Calu3 (cell line): ENCODE data around the gene ROCK2. TPM values are rescaled to one million over a fixed set of nuclear protein-coding genes. Genes with fewer than 3 reads are reported as not detected.

Experiments
- BruUV-seq: library from RNA; stranded (reverse); fragments of 400-500 nt; replicated peaks from 2 replicates; lab custom pipeline; 2021; lab: Mats Ljungman, UMichigan
- CTCF ChIA-PET: fragments of 300-600 bp; sonication (Branson Sonifier 250); formaldehyde crosslinking; loops from one replicate; lab custom pipeline; 2022; ENCODE audit warnings: antibody characterized with exemption; lab: Charles Lee
- DNase-seq: peaks from one replicate; pipeline ENCODE4 v3.0.0; 2022
- H3K27ac Mint-ChIP-seq: one replicate; pipeline ENCODE4 v1.8.0; 2022; ENCODE audit warnings: mixed read lengths; ENCODE audit not compliant: unreplicated experiment
- H3K27me3 Mint-ChIP-seq: one replicate; pipeline ENCODE4 v1.8.0; 2022; ENCODE audit warnings: mixed read lengths; ENCODE audit not compliant: unreplicated experiment
- H3K36me3 Mint-ChIP-seq: one replicate; pipeline ENCODE4 v1.8.0; 2022; ENCODE audit warnings: mild to moderate bottlenecking, moderate library complexity, mixed read lengths; ENCODE audit not compliant: insufficient read depth, unreplicated experiment
- H3K4me1 Mint-ChIP-seq: one replicate; pipeline ENCODE4 v1.8.0; 2022; ENCODE audit warnings: mild to moderate bottlenecking, low read depth, mixed read lengths; ENCODE audit not compliant: unreplicated experiment
- H3K4me3 Mint-ChIP-seq: one replicate; pipeline ENCODE4 v1.8.0; 2022; ENCODE audit warnings: mild to moderate bottlenecking, low read depth, moderate library complexity, mixed read lengths; ENCODE audit not compliant: unreplicated experiment
- H3K9me3 Mint-ChIP-seq: one replicate; pipeline ENCODE4 v1.8.0; 2022; ENCODE audit warnings: low read depth, mixed read lengths; ENCODE audit not compliant: unreplicated experiment
- CTCF ChIP-seq: fragments of 200-600 bp; IDR thresholded peaks from one replicate; pipeline ENCODE4 v1.8.0; 2022; ENCODE audit warnings: antibody characterized with exemption; ENCODE audit not compliant: unreplicated experiment
- intact Hi-C: fragments of 100-400 bp; cut with micrococcal nuclease; formaldehyde crosslinking; loops from one replicate; pipeline ENCODE4 v1.10.0; 2022; ENCODE audit not compliant: unreplicated experiment
- total RNA-seq: library from RNA; stranded (reverse); gene quantifications from 2 replicates; pipeline ENCODE4 v1.2.3, GENCODE V29; 2022

Gene ROCK2
- total RNA-seq, 1 experiment from 2014 or later, result 35.3 TPM

- CTCF ChIA-PET, result interaction anchor here (0.6 kb wide), 1 partner anchor 33 kb away, joined by 6 read pairs; no protein-coding TSS in a partner anchor
- intact Hi-C loops, result no loop called here
- Mint-ChIP-seq H3K4me1 (peaks cover 6% of the 10 kb centered on the region), H3K27ac (no peak overlapping the region), H3K36me3 (no peaks in the 10 kb centered on the region), H3K4me3 (no peak overlapping the region), H3K27me3 (no peaks in the 10 kb centered on the region), H3K9me3 (no peaks in the 10 kb centered on the region)
- BruUV-seq, result no TSS peak
- no peak for TF ChIP-seq CTCF
- no peak for DNase-seq
Observed at GRCh38 chr2:11239666-11240462, 104.6 kb downstream of the ROCK2 start.

GRCh38 chr2:11239147-11239546 lies 105.3 kb downstream of the ROCK2 start:
- intact Hi-C loops, result no loop called here
- no peak for TF ChIP-seq CTCF
- no peak for DNase-seq
- CTCF ChIA-PET, result no interaction called here
- Mint-ChIP-seq H3K27ac (no peak overlapping the region), H3K9me3 (no peaks in the 10 kb centered on the region), H3K4me1 (peaks cover 6% of the 10 kb centered on the region), H3K36me3 (no peaks in the 10 kb centered on the region), H3K4me3 (no peak overlapping the region), H3K27me3 (no peaks in the 10 kb centered on the region)
- no TSS peak for BruUV-seq

- Mint-ChIP-seq H3K27me3 (no peaks in the 10 kb centered on the region), H3K9me3 (no peaks in the 10 kb centered on the region), H3K27ac (no peak overlapping the region), H3K4me1 (peaks cover 6% of the 10 kb centered on the region), H3K4me3 (no peak overlapping the region), H3K36me3 (no peaks in the 10 kb centered on the region)
- BruUV-seq, result no TSS peak
- TF ChIP-seq CTCF, result no peak
- DNase-seq, result no peak
- intact Hi-C loops, result no loop called here
- CTCF ChIA-PET, result no interaction called here
Observed at GRCh38 chr2:11237122-11237521, 107.3 kb downstream of the ROCK2 start.

GRCh38 chr2:11236335-11236734 lies 108.1 kb downstream of the ROCK2 start:
- CTCF ChIA-PET, result no interaction called here
- Mint-ChIP-seq H3K27me3 (no peaks in the 10 kb centered on the region), H3K27ac (no peak overlapping the region), H3K9me3 (no peaks in the 10 kb centered on the region), H3K4me3 (no peak overlapping the region), H3K4me1 (peaks cover 6% of the 10 kb centered on the region), H3K36me3 (no peaks in the 10 kb centered on the region)
- DNase-seq, result no peak
- no TSS peak for BruUV-seq
- no peak for TF ChIP-seq CTCF
- intact Hi-C loops, result no loop called here
